Fibroblast of lung (primary cell): ENCODE measurements around the gene OTOP2. TPM values are rescaled to one million over a fixed set of nuclear protein-coding genes. Genes with fewer than 3 reads are reported as not detected.
A peak's percentile ranks its signal among the peaks of the same experiment; 100 is the strongest.

Experiments used
- DNase-seq, 2 donors: peaks; one replicate each; pipeline versions ENCODE4 v3.0.0 to v3.0.0-alpha.2; 2010; ENCODE audit warnings: low read depth in 2 of 2
- H2AFZ ChIP-seq: 2 replicates; pipeline ENCODE4 v1.5.1; 2012; ENCODE audit warnings: low read length, control low read depth, inconsistent platforms
- H3K27ac ChIP-seq: 2 replicates; pipeline ENCODE4 v1.5.1; 2011; ENCODE audit warnings: low read length, control low read depth; ENCODE audit not compliant: insufficient read depth
- H3K27me3 ChIP-seq: 2 replicates; pipeline ENCODE4 v1.5.1; 2011; ENCODE audit warnings: mild to moderate bottlenecking, low read length; ENCODE audit not compliant: control insufficient read depth, insufficient read depth
- H3K36me3 ChIP-seq: 2 replicates; pipeline ENCODE4 v1.5.1; 2011; ENCODE audit warnings: low read length; ENCODE audit not compliant: control insufficient read depth, insufficient read depth
- H3K4me1 ChIP-seq: 2 replicates; pipeline ENCODE4 v1.5.1; 2011; ENCODE audit warnings: low read length; ENCODE audit not compliant: control insufficient read depth, insufficient read depth; ENCODE audit errors: extremely low read depth
- H3K4me2 ChIP-seq: 2 replicates; pipeline ENCODE4 v1.5.1; 2011; ENCODE audit warnings: low read length, control low read depth; ENCODE audit not compliant: insufficient read depth; ENCODE audit errors: extremely low read depth
- H3K4me3 ChIP-seq, 4 experiments: fragments of 200-600 bp in 1 of 4; sonication (generic) in 1 of 4; replicated peaks in 1 of 4; 2 replicates each; pipeline ENCODE4 v1.5.1; 2011 to 2016; ENCODE audit warnings: low read length in 4 of 4, low read depth in 3 of 4, mild to moderate bottlenecking in 3 of 4, control low read depth in 2 of 4, inconsistent platforms in 1 of 4, mixed read lengths in 1 of 4; ENCODE audit not compliant: insufficient read depth in 1 of 4; ENCODE audit errors: control extremely low read depth in 1 of 4
- H3K79me2 ChIP-seq: 2 replicates; pipeline ENCODE4 v1.5.1; 2012; ENCODE audit warnings: mild to moderate bottlenecking, low read length, inconsistent platforms; ENCODE audit not compliant: control insufficient read depth, insufficient read depth
- H3K9ac ChIP-seq: 2 replicates; pipeline ENCODE4 v1.5.1; 2011; ENCODE audit warnings: mild to moderate bottlenecking, low read length, control low read depth; ENCODE audit not compliant: insufficient read depth
- H3K9me3 ChIP-seq: 2 replicates; pipeline ENCODE4 v1.5.1; 2012; ENCODE audit warnings: low read depth, low read length; ENCODE audit not compliant: control insufficient read depth, insufficient read depth
- H4K20me1 ChIP-seq: 2 replicates; pipeline ENCODE4 v1.5.1; 2011; ENCODE audit warnings: low read length; ENCODE audit not compliant: control insufficient read depth, insufficient read depth; ENCODE audit errors: extremely low read depth
- EZH2 ChIP-seq: IDR thresholded peaks from 2 replicates; pipeline ENCODE4 v1.5.1; 2012; ENCODE audit warnings: low read length, control low read depth, mild to moderate bottlenecking; ENCODE audit errors: missing control alignments
- polyA plus RNA-seq, 2 donors: library from polyadenylated mRNA; depleted of rRNA in 1 of 2; stranded (reverse) in 1 of 2; unstranded in 1 of 2; fragments of >200 nt; gene quantifications; 2 replicates each; pipeline ENCODE4 v1.2.1, GENCODE V29; 2011 to 2012; ENCODE audit warnings: missing spikeins in 1 of 2
- total RNA-seq: library from RNA; depleted of rRNA; stranded (reverse); fragments of >200 nt; gene quantifications from 2 replicates; pipeline ENCODE4 v1.2.1, GENCODE V29; 2014
- TF ChIP-seq, protein P1 (sequence below), 2 donors: IDR thresholded peaks in 1 of 2; conservative IDR thresholded peaks in 1 of 2; 1 replicate in 1 of 2; 2 replicates in 1 of 2; pipeline ENCODE4 v1.5.1; 2011 to 2012; ENCODE audit warnings: low read length in 2 of 2, control low read depth in 1 of 2, inconsistent platforms in 1 of 2, low read depth in 1 of 2, mild to moderate bottlenecking in 1 of 2

The OTOP2 gene
- total and polyA plus RNA-seq, 2 donors (not counting 1 experiment from before 2014, with no cell fraction given) = not detected

DNA sequence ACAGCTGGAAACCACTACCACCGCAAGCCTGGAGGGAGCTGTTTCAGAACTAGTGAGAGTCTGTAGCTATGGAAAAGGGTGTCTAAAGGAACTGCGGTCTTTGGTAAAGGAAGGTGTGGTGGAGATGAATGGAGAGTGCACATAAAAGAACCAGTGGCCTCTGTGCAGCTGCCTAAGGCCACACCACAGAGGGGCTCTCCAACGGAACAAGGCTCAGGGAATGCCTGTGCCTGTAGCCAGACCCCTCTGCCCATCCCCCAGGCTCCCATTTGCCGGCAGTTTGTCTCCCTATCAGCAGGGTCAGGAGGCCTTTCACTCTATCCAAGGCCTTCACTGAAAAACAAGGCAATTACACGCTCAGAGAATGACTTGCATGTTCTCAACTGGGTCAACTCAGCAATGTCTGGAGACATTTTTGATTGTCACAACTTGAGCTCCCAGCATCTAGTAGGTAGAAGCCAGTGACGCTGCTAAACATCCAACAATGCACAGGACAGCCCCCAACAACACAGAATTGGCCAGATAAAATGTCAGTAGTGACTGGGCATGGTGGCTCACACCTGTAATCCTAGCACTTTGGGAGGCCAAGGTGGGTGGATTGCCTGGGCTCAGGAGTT is 48.0 kb upstream of the OTOP2 start:
- Histone ChIP-seq H3K79me2 (no peaks in the 10 kb centered on the region), H3K4me1 (peaks cover 4% of the 10 kb centered on the region), H3K4me2 (no peak overlapping the region), H3K4me3 (no peak overlapping the region), H3K36me3 (no peaks in the 10 kb centered on the region), H2AFZ (peak overlapping the region; percentile 12), H4K20me1 (no peaks in the 10 kb centered on the region), H3K9ac (no peak overlapping the region), H3K27ac (no peak overlapping the region), H3K9me3 (no peaks in the 10 kb centered on the region), H3K27me3 (peaks cover 6% of the 10 kb centered on the region)
- no peak for DNase-seq
- TF ChIP-seq EZH2 = no peak
- TF ChIP-seq, protein P1, sequence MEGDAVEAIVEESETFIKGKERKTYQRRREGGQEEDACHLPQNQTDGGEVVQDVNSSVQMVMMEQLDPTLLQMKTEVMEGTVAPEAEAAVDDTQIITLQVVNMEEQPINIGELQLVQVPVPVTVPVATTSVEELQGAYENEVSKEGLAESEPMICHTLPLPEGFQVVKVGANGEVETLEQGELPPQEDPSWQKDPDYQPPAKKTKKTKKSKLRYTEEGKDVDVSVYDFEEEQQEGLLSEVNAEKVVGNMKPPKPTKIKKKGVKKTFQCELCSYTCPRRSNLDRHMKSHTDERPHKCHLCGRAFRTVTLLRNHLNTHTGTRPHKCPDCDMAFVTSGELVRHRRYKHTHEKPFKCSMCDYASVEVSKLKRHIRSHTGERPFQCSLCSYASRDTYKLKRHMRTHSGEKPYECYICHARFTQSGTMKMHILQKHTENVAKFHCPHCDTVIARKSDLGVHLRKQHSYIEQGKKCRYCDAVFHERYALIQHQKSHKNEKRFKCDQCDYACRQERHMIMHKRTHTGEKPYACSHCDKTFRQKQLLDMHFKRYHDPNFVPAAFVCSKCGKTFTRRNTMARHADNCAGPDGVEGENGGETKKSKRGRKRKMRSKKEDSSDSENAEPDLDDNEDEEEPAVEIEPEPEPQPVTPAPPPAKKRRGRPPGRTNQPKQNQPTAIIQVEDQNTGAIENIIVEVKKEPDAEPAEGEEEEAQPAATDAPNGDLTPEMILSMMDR (conservative IDR thresholded peaks at IDR 0.05 in 1 of 2, IDR thresholded peaks at IDR 0.05 in 1 of 2; ENCODE audit: low read depth in 1 of 2, low read length in 2 of 2) = no peak

DNA sequence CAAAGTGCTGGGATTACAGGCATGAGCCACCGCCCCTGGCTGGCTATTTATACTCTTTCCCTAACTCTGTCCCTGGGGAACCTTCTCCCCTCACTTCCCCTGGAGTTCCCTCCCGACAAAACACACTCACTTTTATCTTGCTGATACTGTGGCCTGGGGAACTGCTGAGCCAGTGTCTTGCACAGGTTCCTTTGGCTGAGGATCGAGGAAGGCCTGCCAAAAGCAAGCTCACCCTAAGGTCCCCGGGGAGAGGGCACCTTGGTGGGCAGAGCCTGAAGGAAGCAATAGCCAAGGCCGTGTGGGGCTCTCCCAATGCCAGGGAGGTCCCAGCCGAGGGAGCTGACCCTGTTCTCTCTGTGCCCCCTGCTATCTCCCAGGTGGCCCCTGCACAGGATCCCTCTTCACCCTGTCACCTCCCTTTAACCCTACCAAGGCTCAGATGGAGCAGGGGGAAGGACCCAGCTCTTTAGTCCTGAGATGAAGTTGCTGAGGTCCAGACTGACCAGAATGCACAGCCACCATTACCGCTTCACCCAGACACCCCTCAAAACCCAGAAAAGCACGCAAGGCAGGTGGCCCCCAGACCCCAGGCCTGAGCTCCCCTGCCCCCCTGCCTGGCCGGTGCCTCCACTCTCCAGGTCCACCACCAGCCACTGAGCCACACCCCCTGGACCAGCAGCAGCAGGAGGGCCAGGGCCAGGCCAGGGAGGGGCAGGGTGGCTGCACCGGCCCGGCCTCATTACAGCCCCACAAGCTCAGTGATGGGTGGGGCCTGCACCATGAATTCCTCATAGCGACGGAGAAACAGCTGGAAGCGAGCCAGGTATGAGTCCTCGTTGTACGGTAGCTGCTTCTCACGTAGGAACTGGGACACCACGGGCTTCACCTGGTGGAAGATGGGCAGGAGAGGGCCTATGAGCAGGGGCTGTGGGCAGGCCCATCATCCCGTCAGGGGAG is 46.2 kb upstream of the OTOP2 start:
- DNase-seq = no peak
- Histone ChIP-seq H3K36me3 (no peaks in the 10 kb centered on the region), H3K4me1 (no peaks in the 10 kb centered on the region), H3K4me3 (no peak overlapping the region), H3K9me3 (no peaks in the 10 kb centered on the region), H3K79me2 (no peaks in the 10 kb centered on the region), H2AFZ (no peak overlapping the region), H3K9ac (no peak overlapping the region), H3K27ac (no peak overlapping the region), H4K20me1 (no peaks in the 10 kb centered on the region), H3K4me2 (no peak overlapping the region), H3K27me3 (peaks cover 14% of the 10 kb centered on the region)
- TF ChIP-seq, protein P1 (conservative IDR thresholded peaks at IDR 0.05 in 1 of 2, IDR thresholded peaks at IDR 0.05 in 1 of 2; ENCODE audit: low read depth in 1 of 2, low read length in 2 of 2) = no peak
- no peak for TF ChIP-seq EZH2

DNA sequence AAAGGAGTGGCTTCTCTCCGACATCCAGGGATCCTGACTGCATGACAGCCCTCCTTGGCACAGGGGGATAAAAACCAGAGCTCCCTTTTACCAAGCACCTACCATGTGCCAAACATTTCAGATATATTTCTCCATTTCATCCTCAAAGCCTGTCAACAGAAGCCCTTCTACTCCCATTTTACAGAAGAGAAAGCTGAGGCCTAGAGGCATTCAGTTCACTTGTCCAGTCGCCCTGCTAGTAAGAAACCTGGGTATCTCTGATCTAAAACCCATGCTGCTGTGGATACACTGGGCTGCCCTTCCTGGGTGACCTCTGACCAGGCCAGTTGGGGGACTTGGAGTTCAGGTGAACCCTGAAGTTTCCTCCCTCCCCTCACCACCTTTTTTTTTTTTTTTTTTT is 45.4 kb upstream of the OTOP2 start:
- H2AFZ ChIP-seq = no peak overlapping the region
- H4K20me1 ChIP-seq = no peaks in the 10 kb centered on the region
- H3K4me3 ChIP-seq = no peak overlapping the region
- peaks cover 14% of the 10 kb centered on the region for H3K27me3 ChIP-seq
- H3K36me3 ChIP-seq = no peaks in the 10 kb centered on the region
- no peak overlapping the region for H3K27ac ChIP-seq
- no peak for DNase-seq
- H3K4me1 ChIP-seq = no peaks in the 10 kb centered on the region
- H3K9me3 ChIP-seq = no peaks in the 10 kb centered on the region
- H3K79me2 ChIP-seq = no peaks in the 10 kb centered on the region
- H3K9ac ChIP-seq = no peak overlapping the region
- no peak overlapping the region for H3K4me2 ChIP-seq
- no peak for TF ChIP-seq EZH2
- TF ChIP-seq, protein P1 (conservative IDR thresholded peaks at IDR 0.05 in 1 of 2, IDR thresholded peaks at IDR 0.05 in 1 of 2; ENCODE audit: low read depth in 1 of 2, low read length in 2 of 2) = no peak
